ENCODE measurements around the gene DNAJB1. TPM values are rescaled to one million over a fixed set of nuclear protein-coding genes. Genes with fewer than 3 reads are reported as not detected.

The DNAJB1 gene
- total and polyA plus RNA-seq, 2 of the 13 experiments (the other 11 are each of a cell fraction or from before 2014, with no cell fraction given), result 87.5 to 97.3 TPM

GRCh38 chr19:14495672-14496028 is 22.5 kb downstream of the DNAJB1 start (continued):
- TF ChIP-seq CTCF (CRISPR knock-in tag; IDR thresholded peaks at IDR 0.05) (no peak), MATR3 (CRISPR knock-in tag; IDR thresholded peaks at IDR 0.05) (no peak), BHLHE40 (IDR thresholded peaks at IDR 0.05; ENCODE audit: low read length) (no peak), CBX5 (CRISPR knock-in tag; IDR thresholded peaks at IDR 0.05; ENCODE audit: borderline replicate concordance) (no peak), SIN3A (IDR thresholded peaks at IDR 0.05; ENCODE audit: borderline replicate concordance, low read depth, low read length) (no peak), MTA1 (CRISPR knock-in tag; IDR thresholded peaks at IDR 0.05; ENCODE audit: borderline replicate concordance) (no peak), ETV6 (CRISPR knock-in tag; conservative IDR thresholded peaks at IDR 0.05) (no peak), HNRNPK (IDR thresholded peaks at IDR 0.05; ENCODE audit: low read depth, low read length, poor library complexity, severe bottlenecking) (no peak), ZNF768 (CRISPR knock-in tag; IDR thresholded peaks at IDR 0.05) (peak; percentile 27; the same call in 1 of the 2 replicates)

- Histone ChIP-seq H3K79me2 (ENCODE audit: insufficient read depth, low read length) (peaks cover 13% of the 10 kb centered on the region), H3K9me3 (ENCODE audit: low read length) (no peaks in the 10 kb centered on the region), H4K20me1 (ENCODE audit: insufficient read depth, low read length) (no peaks in the 10 kb centered on the region), H3K4me2 (ENCODE audit: low read depth, low read length) (peak overlapping the region; percentile 97), H2AFZ (ENCODE audit: low read length) (no peak overlapping the region), H3K27ac (ENCODE audit: extremely low read length, insufficient read depth, low read length) (peak overlapping the region; percentile 40), H3K4me1 (ENCODE audit: insufficient read depth, low read length) (peaks cover 37% of the 10 kb centered on the region), H3K36me3 (replicated peaks in 1 of 2; ENCODE audit: control insufficient read depth in 1 of 2, insufficient read depth in 2 of 2, low read length in 2 of 2) (no peaks in the 10 kb centered on the region), H3K27me3 (ENCODE audit: control insufficient read depth in 1 of 2, insufficient read depth in 2 of 2, low read length in 2 of 2) (no peaks in the 10 kb centered on the region), H3K4me3 (replicated peaks in 1 of 3; ENCODE audit: insufficient read depth in 1 of 3, low read depth in 2 of 3, low read length in 3 of 3) (peak overlapping the region; percentile 84 to 88 (median 87)), H3K9ac (ENCODE audit: insufficient read depth, low read depth, low read length) (peak overlapping the region; percentile 70)
- FAIRE-seq (no peak), ATAC-seq (no peak), DNase-seq (ENCODE audit: low spot score) (no peak)
- POLR2A ChIA-PET, result interaction anchor here (2.0 to 8.5 kb wide), 2 partner anchors 23 to 59 kb away, joined by 6 to 123 read pairs; partner anchors contain the start of gene DNAJB1
- in situ Hi-C loops (cut with HindIII; ENCODE audit: extremely low pct_ligation_motif_present, low pct_unique_long_range_greater_than_20kb), result no loop called here
- intact Hi-C loops (cut with micrococcal nuclease; ENCODE audit: unreplicated experiment), result no loop called here
- BruUV-seq (replicated peaks), result no TSS peak
- CTCF ChIA-PET (ENCODE audit: low intra/inter-chr PET ratio, low total read pairs), result no interaction called here
- WGBS (ENCODE audit: low lambda C conversion rate), result 60% methylated on average over 9 of the region's 14 CpGs
- TF ChIP-seq TRIM24 (CRISPR knock-in tag; IDR thresholded peaks at IDR 0.05) (no peak), ZSCAN31 (CRISPR knock-in tag; IDR thresholded peaks at IDR 0.05; ENCODE audit: low read depth) (no peak), PAX8 (CRISPR knock-in tag; IDR thresholded peaks at IDR 0.05; ENCODE audit: borderline replicate concordance) (no peak), ZNF138 (CRISPR knock-in tag; IDR thresholded peaks at IDR 0.05; ENCODE audit: low read depth) (no peak), ZFP36 (IDR thresholded peaks at IDR 0.05; ENCODE audit: borderline replicate concordance, low read depth, low read length, partially characterized antibody) (no peak), SOX5 (CRISPR knock-in tag; IDR thresholded peaks at IDR 0.05; ENCODE audit: borderline replicate concordance) (no peak), PHF5A (CRISPR knock-in tag; IDR thresholded peaks at IDR 0.05; ENCODE audit: low read depth, unreplicated experiment) (no peak), ZNF256 (CRISPR knock-in tag; conservative IDR thresholded peaks at IDR 0.05) (no peak), ZNF580 (CRISPR knock-in tag; IDR thresholded peaks at IDR 0.05; ENCODE audit: borderline replicate concordance, low read depth) (no peak), POGK (CRISPR knock-in tag; conservative IDR thresholded peaks at IDR 0.05) (no peak), GTF3A (CRISPR knock-in tag; conservative IDR thresholded peaks at IDR 0.05) (no peak), CHCHD3 (CRISPR knock-in tag; IDR thresholded peaks at IDR 0.05) (peak; percentile 40; the same call in 1 of the 2 replicates)
These were observed 23.1 kb downstream of the DNAJB1 start for GRCh38 chr19:14494910-14495671.
